Measurements from ENCODE around the gene TBC1D14.

Gene TBC1D14

DNA sequence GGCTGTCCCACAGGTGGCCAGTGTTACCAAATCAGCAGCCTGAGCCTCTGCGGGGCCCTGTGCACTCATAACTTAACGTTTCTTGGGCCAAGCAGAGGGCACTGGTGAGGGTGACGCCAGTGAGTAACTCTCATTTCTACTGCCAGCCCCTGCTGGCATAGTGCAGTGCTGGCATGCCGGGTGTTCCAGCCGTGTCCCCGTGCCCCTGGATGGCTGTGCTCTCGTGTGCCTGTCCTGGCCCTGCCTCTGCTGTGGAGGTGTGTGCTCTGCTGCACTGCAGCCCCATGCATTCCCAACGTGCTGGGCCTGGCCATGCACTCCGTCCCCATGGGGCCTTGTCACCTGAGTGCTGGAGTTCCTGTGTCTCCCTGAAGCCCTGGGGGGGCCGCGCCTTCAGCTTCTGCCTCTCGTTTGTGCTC, 14.7 kb downstream of the TBC1D14 start:
- Histone ChIP-seq H3K9me3 (ENCODE audit: insufficient read depth, low read depth, low read length) (no peaks in the 10 kb centered on the region), H3K9ac (ENCODE audit: low read length) (no peak overlapping the region), H2BK120ac (ENCODE audit: insufficient read depth, low read length, poor library complexity) (no peak overlapping the region), H3K36me3 (ENCODE audit: control insufficient read depth in 1 of 2, insufficient read depth in 2 of 2, low read length in 2 of 2) (peaks cover 10 to 16% of the 10 kb centered on the region in 2 experiments), H3K4me2 (ENCODE audit: low read length) (no peak overlapping the region), H4K12ac (ENCODE audit: low read depth, low read length) (no peak overlapping the region), H3K4ac (ENCODE audit: low read depth, low read length) (no peak overlapping the region), H2AK5ac (ENCODE audit: low read length) (no peak overlapping the region), H2BK12ac (ENCODE audit: low read length) (no peak overlapping the region), H3K79me2 (ENCODE audit: control insufficient read depth, insufficient read depth, low read length, poor library complexity) (no peaks in the 10 kb centered on the region), H4K91ac (ENCODE audit: low read depth, low read length) (no peak overlapping the region), H2BK5ac (ENCODE audit: low read depth, low read length, poor library complexity) (no peak overlapping the region), H3K79me1 (ENCODE audit: low read length) (no peaks in the 10 kb centered on the region), H3K27me3 (ENCODE audit: insufficient read depth, low read length) (no peaks in the 10 kb centered on the region), H3K27ac (ENCODE audit: low read depth, low read length) (no peak overlapping the region), H3K18ac (ENCODE audit: low read length) (no peak overlapping the region), H3K4me3 (ENCODE audit: low read depth, low read length) (no peak overlapping the region), H3K14ac (ENCODE audit: low read length) (no peak overlapping the region), H3K4me1 (ENCODE audit: control insufficient read depth in 1 of 2, insufficient read depth in 2 of 2, low read length in 2 of 2) (peaks cover 9 to 11% of the 10 kb centered on the region in 2 experiments), H2AFZ (ENCODE audit: insufficient read depth, low read length, poor library complexity) (no peak overlapping the region), H3K23ac (ENCODE audit: low read length) (no peak overlapping the region), H4K8ac (ENCODE audit: low read depth, low read length) (no peak overlapping the region)
- DNase-seq, result no peak
- WGBS (ENCODE audit: extremely low coverage, insufficient coverage, insufficient read length), result no CpG with 5 or more reads among the region's 12 CpGs

DNA sequence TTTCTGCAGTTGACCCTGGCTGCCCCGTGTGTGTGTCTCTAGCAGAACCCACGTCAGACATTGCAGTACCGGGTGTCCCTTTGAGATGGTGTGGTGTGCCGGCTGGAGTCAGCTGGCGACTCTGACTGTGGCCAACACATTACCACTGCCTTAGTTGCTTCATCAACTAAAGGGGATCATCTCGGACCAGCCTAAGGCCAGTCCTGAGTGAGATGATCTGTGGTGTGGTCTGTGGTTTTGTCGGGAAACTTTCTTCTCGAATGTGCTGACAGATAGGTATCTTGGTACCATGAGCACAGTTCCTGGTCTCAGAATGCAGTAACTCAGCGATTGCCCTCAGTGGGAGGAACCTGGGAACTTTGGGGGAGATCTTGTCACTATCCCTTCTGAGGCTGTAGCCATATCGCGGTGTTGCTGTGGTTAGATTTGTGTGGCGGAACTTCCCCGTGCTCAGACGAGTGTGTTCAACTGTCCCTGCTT, 15.8 kb downstream of the TBC1D14 start:
- Histone ChIP-seq H3K27ac (ENCODE audit: low read depth, low read length) (no peak overlapping the region), H4K91ac (ENCODE audit: low read depth, low read length) (no peak overlapping the region)
- WGBS (ENCODE audit: extremely low coverage, insufficient coverage, insufficient read length), result no CpG with 5 or more reads among the region's 14 CpGs

DNA sequence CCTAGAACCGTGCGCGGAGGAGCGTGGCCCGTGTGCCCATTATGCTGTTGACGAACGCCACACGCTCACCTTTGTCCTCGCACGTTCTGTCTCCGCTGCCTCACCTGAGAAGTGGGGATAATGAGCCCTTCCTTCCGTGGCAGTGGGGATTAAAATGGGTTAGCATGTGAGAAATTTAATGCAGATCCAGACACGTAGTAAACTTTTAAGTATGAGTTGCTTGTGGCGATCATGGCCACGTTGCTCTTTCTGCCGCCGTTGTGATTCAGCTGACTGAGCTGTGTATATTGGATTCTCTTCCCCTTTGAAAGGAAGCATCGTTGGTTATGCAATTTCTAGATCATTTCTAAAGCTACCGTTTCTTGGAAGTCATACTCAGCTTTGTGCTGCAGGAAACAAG, 16.5 kb downstream of the TBC1D14 start:
- Histone ChIP-seq H3K79me2 (ENCODE audit: control insufficient read depth, insufficient read depth, low read length, poor library complexity) (no peaks in the 10 kb centered on the region), H2BK12ac (ENCODE audit: low read length) (no peak overlapping the region), H3K4me3 (ENCODE audit: low read depth, low read length) (no peak overlapping the region), H3K4me1 (ENCODE audit: control insufficient read depth in 1 of 2, insufficient read depth in 2 of 2, low read length in 2 of 2) (peaks cover 9 to 11% of the 10 kb centered on the region in 2 experiments), H2AFZ (ENCODE audit: insufficient read depth, low read length, poor library complexity) (no peak overlapping the region), H3K14ac (ENCODE audit: low read length) (no peak overlapping the region), H2BK120ac (ENCODE audit: insufficient read depth, low read length, poor library complexity) (no peak overlapping the region), H3K27me3 (ENCODE audit: insufficient read depth, low read length) (no peaks in the 10 kb centered on the region), H3K18ac (ENCODE audit: low read length) (no peak overlapping the region), H4K8ac (ENCODE audit: low read depth, low read length) (no peak overlapping the region), H3K27ac (ENCODE audit: low read depth, low read length) (no peak overlapping the region), H4K12ac (ENCODE audit: low read depth, low read length) (no peak overlapping the region), H3K4me2 (ENCODE audit: low read length) (no peak overlapping the region), H4K91ac (ENCODE audit: low read depth, low read length) (no peak overlapping the region), H3K23ac (ENCODE audit: low read length) (no peak overlapping the region), H2AK5ac (ENCODE audit: low read length) (no peak overlapping the region), H2BK5ac (ENCODE audit: low read depth, low read length, poor library complexity) (no peak overlapping the region), H3K9me3 (ENCODE audit: insufficient read depth, low read depth, low read length) (no peaks in the 10 kb centered on the region), H3K9ac (ENCODE audit: low read length) (no peak overlapping the region), H3K79me1 (ENCODE audit: low read length) (no peaks in the 10 kb centered on the region), H3K36me3 (ENCODE audit: control insufficient read depth in 1 of 2, insufficient read depth in 2 of 2, low read length in 2 of 2) (peaks cover 10 to 16% of the 10 kb centered on the region in 2 experiments), H3K4ac (ENCODE audit: low read depth, low read length) (no peak overlapping the region)
- no CpG with 5 or more reads among the region's 19 CpGs for WGBS (ENCODE audit: extremely low coverage, insufficient coverage, insufficient read length)
- DNase-seq, result no peak

More for the DNA sequence above, 15.8 kb downstream of the TBC1D14 start:
- H3K4me1 ChIP-seq (ENCODE audit: control insufficient read depth in 1 of 2, insufficient read depth in 2 of 2, low read length in 2 of 2), result peaks cover 9 to 11% of the 10 kb centered on the region in 2 experiments
- no peak overlapping the region for H2BK12ac ChIP-seq (ENCODE audit: low read length)
- no peak overlapping the region for H3K4me3 ChIP-seq (ENCODE audit: low read depth, low read length)
- H3K14ac ChIP-seq (ENCODE audit: low read length), result no peak overlapping the region
- no peak for DNase-seq
- H3K36me3 ChIP-seq (ENCODE audit: control insufficient read depth in 1 of 2, insufficient read depth in 2 of 2, low read length in 2 of 2), result peaks cover 10 to 16% of the 10 kb centered on the region in 2 experiments
- H3K9me3 ChIP-seq (ENCODE audit: insufficient read depth, low read depth, low read length), result no peaks in the 10 kb centered on the region
- H2BK120ac ChIP-seq (ENCODE audit: insufficient read depth, low read length, poor library complexity), result no peak overlapping the region
- no peak overlapping the region for H2AK5ac ChIP-seq (ENCODE audit: low read length)
- no peak overlapping the region for H3K9ac ChIP-seq (ENCODE audit: low read length)
- no peak overlapping the region for H3K4me2 ChIP-seq (ENCODE audit: low read length)
- no peaks in the 10 kb centered on the region for H3K27me3 ChIP-seq (ENCODE audit: insufficient read depth, low read length)
- H4K12ac ChIP-seq (ENCODE audit: low read depth, low read length), result no peak overlapping the region
- H3K18ac ChIP-seq (ENCODE audit: low read length), result no peak overlapping the region
- H2AFZ ChIP-seq (ENCODE audit: insufficient read depth, low read length, poor library complexity), result no peak overlapping the region
- no peak overlapping the region for H4K8ac ChIP-seq (ENCODE audit: low read depth, low read length)
- H3K4ac ChIP-seq (ENCODE audit: low read depth, low read length), result no peak overlapping the region
- no peaks in the 10 kb centered on the region for H3K79me2 ChIP-seq (ENCODE audit: control insufficient read depth, insufficient read depth, low read length, poor library complexity)
- H3K23ac ChIP-seq (ENCODE audit: low read length), result no peak overlapping the region
- H2BK5ac ChIP-seq (ENCODE audit: low read depth, low read length, poor library complexity), result no peak overlapping the region
- no peaks in the 10 kb centered on the region for H3K79me1 ChIP-seq (ENCODE audit: low read length)

DNA sequence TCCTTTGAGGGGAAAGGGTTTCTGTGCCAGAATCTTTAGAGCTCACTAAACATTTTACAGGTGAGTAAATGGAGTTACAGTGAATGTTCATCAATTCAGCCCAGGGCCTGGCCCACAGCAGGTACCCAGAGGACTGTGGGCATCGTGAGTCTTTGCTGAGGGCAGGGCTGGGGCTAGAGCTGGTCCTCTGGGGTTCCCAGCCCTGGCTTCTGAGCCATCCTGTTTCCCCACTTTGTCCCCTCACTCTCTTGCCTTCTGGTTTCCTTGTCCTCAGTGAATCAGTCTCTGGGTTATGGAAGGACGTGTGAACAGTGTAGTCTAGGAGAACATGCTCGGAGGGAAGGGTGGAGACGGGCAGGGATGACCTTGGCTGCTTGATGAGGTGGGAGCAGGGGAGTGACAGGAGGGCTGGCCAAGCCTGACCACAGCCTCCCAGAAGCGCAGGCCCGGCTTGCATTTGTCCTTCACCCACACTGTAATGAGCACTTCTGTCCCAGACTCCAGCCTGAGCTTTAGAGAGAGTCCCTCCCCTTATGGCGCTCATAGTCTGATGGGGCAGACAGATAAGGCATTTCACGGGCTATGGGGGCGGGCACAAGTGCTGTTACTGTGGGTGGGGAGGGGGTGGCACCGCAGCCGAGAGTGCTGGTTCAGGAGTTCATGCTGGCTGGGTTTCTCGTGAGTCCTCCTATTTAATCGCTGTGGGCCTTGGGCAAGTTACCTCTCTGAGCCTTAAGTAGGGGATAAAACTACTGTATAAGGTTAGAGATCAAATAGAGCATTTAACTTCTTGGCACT, 17.3 kb downstream of the TBC1D14 start:
- H3K23ac ChIP-seq (ENCODE audit: low read length), result no peak overlapping the region
- no peak overlapping the region for H3K27ac ChIP-seq (ENCODE audit: low read depth, low read length)
- H3K9me3 ChIP-seq (ENCODE audit: insufficient read depth, low read depth, low read length), result no peaks in the 10 kb centered on the region
- peak; percentile 51 to 63 for DNase-seq
- no peak overlapping the region for H3K9ac ChIP-seq (ENCODE audit: low read length)
- H3K14ac ChIP-seq (ENCODE audit: low read length), result peak overlapping the region; percentile 0
- no peaks in the 10 kb centered on the region for H3K79me1 ChIP-seq (ENCODE audit: low read length)
- H3K4me1 ChIP-seq (ENCODE audit: control insufficient read depth in 1 of 2, insufficient read depth in 2 of 2, low read length in 2 of 2), result peaks cover 9 to 11% of the 10 kb centered on the region in 2 experiments
- no peak overlapping the region for H4K91ac ChIP-seq (ENCODE audit: low read depth, low read length)
- no peak overlapping the region for H2BK5ac ChIP-seq (ENCODE audit: low read depth, low read length, poor library complexity)
- no peak overlapping the region for H4K12ac ChIP-seq (ENCODE audit: low read depth, low read length)
- no peak overlapping the region for H2BK12ac ChIP-seq (ENCODE audit: low read length)
- no peaks in the 10 kb centered on the region for H3K27me3 ChIP-seq (ENCODE audit: insufficient read depth, low read length)
- H3K79me2 ChIP-seq (ENCODE audit: control insufficient read depth, insufficient read depth, low read length, poor library complexity), result no peaks in the 10 kb centered on the region
- H3K4me2 ChIP-seq (ENCODE audit: low read length), result no peak overlapping the region
- no peak overlapping the region for H2AK5ac ChIP-seq (ENCODE audit: low read length)
- peaks cover 10 to 16% of the 10 kb centered on the region in 2 experiments for H3K36me3 ChIP-seq (ENCODE audit: control insufficient read depth in 1 of 2, insufficient read depth in 2 of 2, low read length in 2 of 2)
- peak overlapping the region; percentile 67 for H2AFZ ChIP-seq (ENCODE audit: insufficient read depth, low read length, poor library complexity)
- no peak overlapping the region for H3K18ac ChIP-seq (ENCODE audit: low read length)
- no CpG with 5 or more reads among the region's 13 CpGs for WGBS (ENCODE audit: extremely low coverage, insufficient coverage, insufficient read length)
- H3K4me3 ChIP-seq (ENCODE audit: low read depth, low read length), result no peak overlapping the region
- no peak overlapping the region for H3K4ac ChIP-seq (ENCODE audit: low read depth, low read length)
- H2BK120ac ChIP-seq (ENCODE audit: insufficient read depth, low read length, poor library complexity), result no peak overlapping the region
- H4K8ac ChIP-seq (ENCODE audit: low read depth, low read length), result no peak overlapping the region

Data from trophoblast cell (in vitro differentiated cells and primary cell).